ENCODE measurements around the gene RCE1. TPM values are rescaled to one million over a fixed set of nuclear protein-coding genes. Genes with fewer than 3 reads are reported as not detected.

Gene RCE1
- total and polyA plus RNA-seq, 10 donors, result 10.0 to 27.9 (median 17.7) TPM

DNA sequence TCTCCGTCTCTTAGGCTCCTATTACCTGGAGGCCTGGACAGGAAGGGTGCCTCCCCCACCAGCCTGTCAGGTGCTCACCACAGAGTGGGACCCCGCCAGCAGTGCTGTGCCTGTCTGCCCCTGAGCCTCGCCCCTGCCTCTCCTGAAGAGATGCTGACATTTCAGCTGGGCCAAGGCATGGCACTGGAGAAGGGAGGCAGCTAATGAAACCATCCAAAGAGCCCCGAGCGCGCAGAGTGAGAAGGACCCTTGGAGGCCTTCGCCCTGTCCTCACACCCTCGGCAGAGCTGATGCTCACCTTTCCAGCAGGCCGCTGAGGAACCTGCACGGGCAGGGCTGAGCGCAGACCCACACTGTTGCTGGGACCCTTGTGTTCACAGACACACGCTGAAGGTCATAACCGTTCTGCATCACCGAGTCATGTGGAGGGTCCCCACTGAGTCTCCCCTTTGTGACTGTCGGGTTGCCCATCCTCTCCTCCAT lies 11.5 kb downstream of the RCE1 start:
- Histone ChIP-seq H3K9me3 (no peaks in the 10 kb centered on the region), H3K4me3 (peak overlapping the region in 1 of 8 donors; percentile 86), H3K4me1 (peaks cover 5 to 53% (median 23%) of the 10 kb centered on the region in 6 donors), H3K27me3 (replicated peaks in 1 of 7) (no peaks in the 10 kb centered on the region), H3K27ac (no peak overlapping the region), H3K36me3 (peaks cover 0 to 19% (median 2%) of the 10 kb centered on the region in 6 donors)
- TF ChIP-seq, protein P1, sequence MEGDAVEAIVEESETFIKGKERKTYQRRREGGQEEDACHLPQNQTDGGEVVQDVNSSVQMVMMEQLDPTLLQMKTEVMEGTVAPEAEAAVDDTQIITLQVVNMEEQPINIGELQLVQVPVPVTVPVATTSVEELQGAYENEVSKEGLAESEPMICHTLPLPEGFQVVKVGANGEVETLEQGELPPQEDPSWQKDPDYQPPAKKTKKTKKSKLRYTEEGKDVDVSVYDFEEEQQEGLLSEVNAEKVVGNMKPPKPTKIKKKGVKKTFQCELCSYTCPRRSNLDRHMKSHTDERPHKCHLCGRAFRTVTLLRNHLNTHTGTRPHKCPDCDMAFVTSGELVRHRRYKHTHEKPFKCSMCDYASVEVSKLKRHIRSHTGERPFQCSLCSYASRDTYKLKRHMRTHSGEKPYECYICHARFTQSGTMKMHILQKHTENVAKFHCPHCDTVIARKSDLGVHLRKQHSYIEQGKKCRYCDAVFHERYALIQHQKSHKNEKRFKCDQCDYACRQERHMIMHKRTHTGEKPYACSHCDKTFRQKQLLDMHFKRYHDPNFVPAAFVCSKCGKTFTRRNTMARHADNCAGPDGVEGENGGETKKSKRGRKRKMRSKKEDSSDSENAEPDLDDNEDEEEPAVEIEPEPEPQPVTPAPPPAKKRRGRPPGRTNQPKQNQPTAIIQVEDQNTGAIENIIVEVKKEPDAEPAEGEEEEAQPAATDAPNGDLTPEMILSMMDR (IDR thresholded peaks at IDR 0.05 in 8 of 11, conservative IDR thresholded peaks at IDR 0.05 in 3 of 11), result no peak
- TF ChIP-seq POLR2A (IDR thresholded peaks at IDR 0.05), result no peak
- no peak for TF ChIP-seq POLR2AphosphoS5 (IDR thresholded peaks at IDR 0.05)
- WGBS, 5 donors, result 89 to 97% (median 95%) methylated on average over 7 to 15 of the region's 15 CpGs
- intact Hi-C loops (cut with DNase I; ENCODE audit: low total_unique reads), result no loop called here
- peak; percentile 73 for DNase-seq

DNA sequence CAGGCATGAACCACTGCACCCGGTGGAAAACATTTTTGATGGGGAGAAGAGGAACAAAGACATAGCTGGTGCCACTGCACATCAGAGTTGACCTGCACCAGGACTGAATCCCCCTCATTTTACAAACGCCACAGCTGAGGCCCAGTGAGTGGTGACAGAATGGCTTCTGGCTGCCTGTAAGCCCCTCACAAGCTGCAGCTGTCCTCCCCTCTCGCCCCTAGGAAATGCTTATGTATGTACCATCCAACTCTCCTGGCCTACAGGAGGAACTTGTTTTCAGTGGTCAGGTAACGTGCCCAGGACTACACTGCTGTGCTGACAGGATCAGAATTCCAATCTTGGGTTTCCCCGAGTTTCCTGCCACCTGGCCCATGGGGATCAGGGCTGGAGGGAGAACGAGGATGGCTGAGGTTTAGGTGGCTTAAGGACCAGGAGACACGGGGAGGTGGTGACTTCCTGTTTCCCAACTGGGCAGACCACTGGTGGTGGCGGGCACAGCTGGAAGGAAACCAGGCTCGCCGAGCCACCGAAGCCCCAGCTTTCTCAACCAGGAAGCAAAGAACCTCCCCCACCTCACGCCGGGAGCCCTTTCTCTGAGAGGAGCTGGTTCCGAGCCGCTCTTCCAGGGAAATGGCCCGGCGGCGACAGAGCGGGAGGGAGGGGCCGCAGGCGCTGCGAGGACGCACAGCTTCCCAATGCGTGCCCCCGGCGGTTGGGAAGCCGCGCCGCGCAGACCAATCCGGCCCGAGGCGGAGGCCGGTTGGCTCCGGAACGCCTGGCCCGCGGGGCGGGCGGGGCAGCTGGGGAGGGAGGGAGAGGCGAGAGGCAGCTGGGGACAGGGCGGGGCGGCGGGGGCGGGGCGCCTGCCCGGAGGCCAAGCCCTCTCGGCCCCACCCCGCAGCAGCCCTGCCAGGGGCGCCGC lies 12.6 kb downstream of the RCE1 start:
- TF ChIP-seq POLR2AphosphoS5 (IDR thresholded peaks at IDR 0.05) (peak; percentile 89 to 92 (median 92)), POLR2A (IDR thresholded peaks at IDR 0.05) (peak in 2 of 3 donors; percentile 18 to 66)
- TF ChIP-seq, protein P1 (IDR thresholded peaks at IDR 0.05 in 8 of 11, conservative IDR thresholded peaks at IDR 0.05 in 3 of 11), result peak in 1 of 11 experiments; percentile 10
- Histone ChIP-seq H3K4me1 (peaks cover 5 to 60% (median 30%) of the 10 kb centered on the region in 6 donors), H3K4me3 (peak overlapping the region; percentile 40 to 94 (median 84)), H3K27ac (peak overlapping the region; percentile 78 to 94 (median 90)), H3K36me3 (peaks cover 0 to 22% (median 2%) of the 10 kb centered on the region in 6 donors), H3K9me3 (no peaks in the 10 kb centered on the region), H3K27me3 (replicated peaks in 1 of 7) (no peaks in the 10 kb centered on the region)
- intact Hi-C loops (cut with DNase I; ENCODE audit: low total_unique reads), result no loop called here
- WGBS, 5 donors, result 3 to 14% (median 5%) methylated on average over 9 to 51 of the region's 51 CpGs
- peak; percentile 98 for DNase-seq

DNA sequence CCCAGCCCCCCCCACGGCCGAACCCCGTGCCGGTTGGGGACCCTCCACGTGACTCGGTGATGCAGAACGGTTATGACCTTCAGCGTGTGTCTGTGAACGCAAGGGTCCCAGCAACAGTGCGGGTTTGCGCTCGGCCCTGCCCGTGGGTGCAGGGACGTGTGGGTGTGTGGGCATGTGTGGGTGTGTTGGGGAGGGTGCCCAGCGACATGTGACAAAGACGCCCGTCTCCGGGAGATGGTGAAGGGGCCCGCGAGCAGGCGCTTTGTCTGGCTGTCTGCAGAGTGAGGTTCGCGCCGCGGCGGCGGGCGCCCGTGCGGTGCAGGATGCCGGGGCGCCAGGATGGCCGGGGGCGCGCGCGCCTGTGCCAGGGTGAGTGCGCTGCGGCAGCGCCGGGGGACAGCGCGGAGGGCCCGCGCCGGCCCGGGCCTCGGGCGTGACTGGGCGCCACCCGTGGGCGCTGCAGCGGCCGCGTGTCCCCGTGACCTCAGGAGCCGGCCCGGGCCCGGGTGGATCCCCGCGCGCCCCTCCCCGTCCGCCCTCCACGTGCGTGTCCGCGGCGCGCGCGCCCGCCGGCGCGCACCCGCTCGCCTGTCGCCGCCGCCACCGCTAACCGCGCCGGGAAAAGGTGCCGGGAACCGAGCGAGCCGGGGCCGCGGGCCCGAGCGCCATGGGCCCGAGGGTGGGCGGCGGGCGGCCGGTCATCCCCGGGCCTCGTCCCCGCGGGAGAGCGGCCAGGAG lies 13.4 kb downstream of the RCE1 start, which contains the start of gene LRFN4:
LRFN4 (plus strand) TSS at position 569 of the 738 bp plus-strand sequence. CDS start 681 bp downstream, outside the sequence.
- peak; percentile 90 for DNase-seq
- intact Hi-C loops (cut with DNase I; ENCODE audit: low total_unique reads), result no loop called here
- peak within 1 kb of the TSS; percentile 78 to 94 (median 90) for H3K27ac ChIP-seq

More for the DNA sequence above, 13.4 kb downstream of the RCE1 start, which contains the start of gene LRFN4:
- Histone ChIP-seq H3K27me3 (replicated peaks in 1 of 7) (no peaks in the 10 kb centered on the region), H3K9me3 (no peaks in the 10 kb centered on the region), H3K36me3 (peaks cover 0 to 22% (median 2%) of the 10 kb centered on the region in 6 donors), H3K4me1 (peaks cover 5 to 58% (median 28%) of the 10 kb centered on the region in 6 donors), H3K4me3 (peak within 1 kb of the TSS; percentile 40 to 94 (median 84))
- no peak for TF ChIP-seq POLR2A (IDR thresholded peaks at IDR 0.05)
- TF ChIP-seq, protein P1 (IDR thresholded peaks at IDR 0.05 in 8 of 11, conservative IDR thresholded peaks at IDR 0.05 in 3 of 11), result no peak
- TF ChIP-seq POLR2AphosphoS5 (IDR thresholded peaks at IDR 0.05), result no peak
- 0 to 1% (median 0%) methylated on average over 3 to 103 of the region's 103 CpGs for WGBS, 5 donors

All from spleen (tissue), 11 donors.